GM21619 (cell line): ENCODE data around the gene MSANTD2.

Source experiments
- ATAC-seq: cut with Tn5 transposase; IDR thresholded peaks from one replicate; pipeline ENCODE4 v1.9.1; 2021; ENCODE audit not compliant: unreplicated experiment

MSANTD2 gene

DNA sequence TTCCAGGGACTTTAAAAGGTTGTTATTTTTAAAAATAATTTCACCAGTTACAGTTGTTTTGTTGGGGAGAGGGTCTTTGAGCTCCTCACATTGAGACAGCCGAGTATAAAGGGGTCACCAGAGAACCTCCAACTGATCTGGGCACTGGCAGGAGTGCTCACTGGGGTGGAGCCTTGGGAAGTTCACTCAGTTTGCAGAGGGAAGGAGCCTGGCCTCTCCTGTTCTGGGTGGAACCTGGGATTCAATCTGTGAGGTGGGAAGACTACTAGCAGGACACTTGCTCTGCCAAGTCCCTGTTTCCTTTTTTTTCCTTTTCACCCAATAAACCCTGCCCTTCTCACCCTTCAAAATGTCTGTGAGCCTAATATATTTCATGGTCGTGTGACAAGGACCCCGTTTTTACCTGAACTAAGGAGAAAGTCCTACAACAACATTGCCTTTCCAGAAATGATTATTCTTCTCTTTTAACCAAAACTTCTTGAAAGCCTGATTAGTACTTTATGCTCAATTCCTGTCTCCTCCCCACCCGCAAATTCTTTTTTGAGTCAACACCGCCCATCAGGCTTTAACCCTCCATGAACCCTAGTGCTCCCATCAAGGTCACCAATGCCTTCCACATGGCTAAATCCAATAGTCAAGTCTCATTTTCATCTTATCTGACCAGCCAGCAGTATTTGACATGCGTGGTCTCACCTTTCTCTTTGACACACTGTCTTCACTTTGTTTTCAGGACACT is 22.0 kb upstream of the MSANTD2 start:
- ATAC-seq = no peak

- no peak for ATAC-seq
These were observed 16.8 kb upstream of the MSANTD2 start for GRCh38 chr11:124817036-124817435.

- no peak for ATAC-seq
These were observed 14.5 kb upstream of the MSANTD2 start for GRCh38 chr11:124814739-124815138.

GRCh38 chr11:124812876-124813275 is 12.7 kb upstream of the MSANTD2 start:
- ATAC-seq = no peak

GRCh38 chr11:124811399-124812125 is 11.4 kb upstream of the MSANTD2 start:
- ATAC-seq = no peak

GRCh38 chr11:124807660-124808270 is 7.6 kb upstream of the MSANTD2 start:
- ATAC-seq = no peak

- ATAC-seq = no peak
These were observed 7.0 kb upstream of the MSANTD2 start for GRCh38 chr11:124807201-124807600.

DNA sequence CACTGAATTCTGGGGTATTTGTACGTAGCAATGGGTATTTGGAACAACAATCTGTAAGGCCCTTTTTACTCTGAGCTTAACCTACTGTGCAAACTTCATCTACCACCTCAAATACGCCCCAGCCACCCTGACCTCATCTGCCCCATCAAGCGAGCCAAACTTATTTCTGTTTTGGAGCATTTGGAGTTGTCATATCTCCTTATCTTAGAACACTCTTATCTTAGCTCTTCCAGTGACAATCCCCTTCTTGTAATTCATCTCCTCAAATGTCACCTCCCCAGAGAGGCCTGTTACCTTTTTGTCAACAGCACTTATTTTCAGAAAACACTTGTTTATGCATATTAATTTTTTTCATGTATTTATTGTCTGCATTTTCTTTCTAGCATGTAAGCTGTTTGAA is 4.7 kb upstream of the MSANTD2 start:
- ATAC-seq = no peak

DNA sequence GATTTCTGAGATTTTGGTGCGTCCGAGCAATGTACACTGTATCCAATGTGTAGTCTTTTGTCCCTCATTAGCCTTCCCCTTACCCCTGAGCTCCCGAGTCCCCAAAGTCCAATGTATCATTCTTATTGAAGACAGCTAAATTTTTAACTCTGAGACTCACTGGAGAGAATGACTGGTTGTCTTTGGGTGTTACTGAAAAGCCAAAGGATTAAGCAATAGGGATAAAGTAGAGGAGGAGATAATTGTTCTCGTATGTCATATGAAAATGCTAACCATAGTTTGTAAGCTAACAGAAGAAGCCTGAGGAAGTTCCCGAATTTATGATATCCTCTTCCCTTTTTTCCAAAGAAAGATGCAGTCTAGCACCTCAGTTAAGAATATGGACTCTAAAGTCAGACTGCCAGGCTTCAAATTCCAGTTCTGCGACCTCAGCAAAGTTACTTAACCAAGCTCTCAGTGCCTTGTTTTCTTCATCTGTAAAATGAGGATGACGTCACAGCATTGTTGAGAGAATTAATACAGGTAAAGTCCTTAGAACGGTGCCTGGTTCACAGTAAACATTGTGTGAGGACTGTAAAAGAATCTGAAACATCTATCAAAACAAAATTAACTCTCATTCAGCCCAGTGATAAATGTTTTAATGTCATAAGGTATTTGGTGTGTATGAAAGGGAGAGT is 1.6 kb upstream of the MSANTD2 start:
- ATAC-seq = no peak

DNA sequence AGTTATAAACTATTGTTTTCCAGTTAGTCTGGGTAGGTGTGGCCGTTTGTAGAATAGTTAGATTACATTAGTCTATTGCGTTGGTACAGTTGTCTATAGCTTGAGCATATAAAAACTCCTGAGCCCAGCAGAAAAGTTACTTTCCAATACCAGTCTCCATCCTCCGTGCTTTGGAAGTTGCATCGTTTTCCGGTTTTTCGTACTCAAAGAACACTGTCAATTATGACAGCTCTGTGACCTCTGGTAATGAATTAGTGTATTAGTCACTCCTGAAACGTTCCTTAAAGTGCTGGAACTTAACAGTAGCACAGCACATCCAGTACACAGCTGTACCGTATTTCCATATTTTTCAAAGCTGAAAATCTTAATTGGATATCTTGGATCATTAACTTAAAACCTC is 808 bp upstream of the MSANTD2 start:
- no peak for ATAC-seq

- peak; percentile 38 for ATAC-seq
These were observed 619 bp downstream of the MSANTD2 start for GRCh38 chr11:124799348-124800225.

- peak; percentile 24 for ATAC-seq
These were observed 1.2 kb downstream of the MSANTD2 start for GRCh38 chr11:124798991-124799347.

- no peak for ATAC-seq
These were observed 3.9 kb downstream of the MSANTD2 start for GRCh38 chr11:124796312-124796711.

GRCh38 chr11:124793466-124794278 is 6.5 kb downstream of the MSANTD2 start:
- peak; percentile 51 for ATAC-seq

GRCh38 chr11:124791626-124792341 is 8.4 kb downstream of the MSANTD2 start:
- peak; percentile 72 for ATAC-seq

GRCh38 chr11:124788521-124788920 is 11.7 kb downstream of the MSANTD2 start:
- no peak for ATAC-seq

DNA sequence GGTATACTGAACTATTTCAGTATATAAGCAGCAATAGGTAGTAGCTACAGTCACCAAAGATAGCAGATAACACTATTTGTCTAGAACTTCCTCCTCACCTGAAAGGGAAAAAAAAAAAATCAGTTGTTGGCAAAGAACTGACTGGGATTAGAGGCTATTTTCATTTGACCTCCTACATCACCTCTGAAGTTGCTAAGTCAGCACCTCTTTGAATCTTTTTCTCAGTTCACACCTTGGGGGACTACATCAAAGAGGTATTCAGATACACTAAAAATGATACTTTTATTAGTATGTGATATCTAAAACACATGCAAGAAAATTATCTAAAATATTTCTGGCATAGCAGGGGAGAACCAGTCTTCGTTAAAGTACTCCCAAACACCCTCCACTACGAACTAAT is 16.2 kb downstream of the MSANTD2 start:
- no peak for ATAC-seq

DNA sequence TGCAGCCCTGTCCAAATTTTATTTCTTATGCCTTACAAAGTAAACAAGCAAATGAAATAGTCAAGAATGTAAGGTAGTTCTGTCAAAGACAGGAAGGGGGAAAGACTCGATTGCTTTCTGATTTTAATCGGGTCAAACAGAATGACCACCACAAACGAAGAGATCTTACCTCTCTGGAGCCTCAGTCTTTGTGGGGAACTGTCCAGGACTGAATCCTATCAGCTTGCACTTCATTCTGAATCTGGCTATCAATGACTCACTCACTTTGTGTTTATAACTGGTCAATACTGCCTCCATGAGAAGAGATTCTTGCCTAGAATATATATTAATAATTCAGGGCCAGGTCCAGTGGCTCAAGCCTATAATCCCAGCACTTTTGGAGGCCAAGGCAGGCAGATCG is 17.2 kb downstream of the MSANTD2 start:
- ATAC-seq = no peak

GRCh38 chr11:124779568-124779967 is 20.6 kb downstream of the MSANTD2 start:
- no peak for ATAC-seq
